ENCODE measurements around the gene LINGO3.

LINGO3 gene

GRCh38 chr19:2338751-2339643 is 31.0 kb upstream of the LINGO3 start:
- DNase-seq: no peak

GRCh38 chr19:2338055-2338615 is 30.2 kb upstream of the LINGO3 start:
- no peak for DNase-seq

- no peak for DNase-seq
These were observed 29.4 kb upstream of the LINGO3 start for GRCh38 chr19:2337329-2337707.

GRCh38 chr19:2336528-2337328 is 28.8 kb upstream of the LINGO3 start:
- no peak for DNase-seq

- no peak for DNase-seq
These were observed 27.9 kb upstream of the LINGO3 start for GRCh38 chr19:2335848-2336247.

GRCh38 chr19:2334986-2335846 is 27.3 kb upstream of the LINGO3 start:
- no peak for DNase-seq

- DNase-seq: no peak
These were observed 26.5 kb upstream of the LINGO3 start for GRCh38 chr19:2334426-2334825.

GRCh38 chr19:2333807-2334211 is 25.9 kb upstream of the LINGO3 start:
- no peak for DNase-seq

GRCh38 chr19:2333027-2333806 is 25.3 kb upstream of the LINGO3 start:
- DNase-seq: no peak

- peak in 1 of 2 experiments; percentile 15 for DNase-seq
These were observed 24.5 kb upstream of the LINGO3 start for GRCh38 chr19:2332341-2333026.

GRCh38 chr19:2331601-2332246 is 23.8 kb upstream of the LINGO3 start:
- DNase-seq: no peak

- DNase-seq: no peak
These were observed 22.8 kb upstream of the LINGO3 start for GRCh38 chr19:2330632-2331284.

GRCh38 chr19:2330255-2330631 is 22.3 kb upstream of the LINGO3 start:
- DNase-seq: no peak

- no peak for DNase-seq
These were observed 21.6 kb upstream of the LINGO3 start for GRCh38 chr19:2329501-2329916.

- DNase-seq: no peak
These were observed 21.2 kb upstream of the LINGO3 start for GRCh38 chr19:2329149-2329478.

- DNase-seq: peak; percentile 90
These were observed 20.6 kb upstream of the LINGO3 start, which contains the start of the genes LSM7 and SPPL2B for GRCh38 chr19:2328401-2329148. Gene LSM7 (minus strand): TSS chr19:2328586. CDS start chr19:2328566, 20 bp downstream. Gene SPPL2B (plus strand): TSS chr19:2328684. CDS start chr19:2328710, 26 bp downstream.

- peak; percentile 46 to 75 for DNase-seq
These were observed 19.9 kb upstream of the LINGO3 start for GRCh38 chr19:2327773-2328400.

GRCh38 chr19:2326699-2327360 is 18.9 kb upstream of the LINGO3 start:
- no peak for DNase-seq
